Measurements from ENCODE around the gene EP400. TPM values are rescaled to one million over a fixed set of nuclear protein-coding genes. Genes with fewer than 3 reads are reported as not detected.
"Not testable (repeated sequence)": the region's sequence is repeated elsewhere in the genome, so short reads cannot be mapped to it uniquely, and the experiment has no call there.

The EP400 gene
- polyA plus RNA-seq, 4 donors, result 8.6 to 28.9 (median 12.8) TPM

DNA sequence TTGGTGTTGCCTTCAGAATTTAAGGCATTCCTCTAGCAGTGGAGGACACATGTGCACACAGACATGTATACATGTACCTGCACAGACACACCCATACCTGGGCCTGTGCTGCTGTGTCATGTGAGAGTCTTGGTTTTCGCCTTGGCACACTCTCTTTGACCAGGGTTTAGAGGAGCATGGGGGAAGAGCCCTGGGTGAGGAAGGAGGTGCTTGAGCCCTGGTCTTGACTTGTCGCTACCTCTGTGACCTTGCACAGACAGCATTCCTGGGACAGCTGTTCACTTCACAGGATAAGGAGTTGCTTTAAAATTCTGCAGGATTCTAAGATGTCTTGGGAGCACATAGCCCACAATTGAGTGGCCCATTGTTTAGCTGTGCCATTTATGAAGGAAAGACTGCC is 99.7 kb downstream of the EP400 start:
- H3K4me3 ChIP-seq (ENCODE audit: low read depth in 1 of 3, low read length in 3 of 3), result no peak overlapping the region
- H3K27ac ChIP-seq (ENCODE audit: low read depth in 1 of 3, low read length in 2 of 3), result no peak overlapping the region
- H3K36me3 ChIP-seq (ENCODE audit: control insufficient read depth in 3 of 3, insufficient read depth in 2 of 3, low read depth in 1 of 3, low read length in 3 of 3), result peaks cover 22 to 79% (median 27%) of the 10 kb centered on the region in 3 donors
- 92 to 98% (median 96%) methylated on average over 2 of the region's 2 CpGs for WGBS, 3 donors
- H3K4me1 ChIP-seq (ENCODE audit: control insufficient read depth in 3 of 3, insufficient read depth in 2 of 3, low read depth in 1 of 3, low read length in 2 of 3), result no peaks in the 10 kb centered on the region
- no peak for DNase-seq
- peaks cover 0 to 4% of the 10 kb centered on the region in 2 donors for H3K9me3 ChIP-seq (ENCODE audit: control insufficient read depth in 2 of 2, insufficient read depth in 1 of 2, low read depth in 1 of 2, low read length in 1 of 2)
- FAIRE-seq, result no peak
- no peaks in the 10 kb centered on the region for H3K27me3 ChIP-seq (ENCODE audit: control insufficient read depth in 3 of 3, insufficient read depth in 3 of 3, low read length in 3 of 3)

DNA sequence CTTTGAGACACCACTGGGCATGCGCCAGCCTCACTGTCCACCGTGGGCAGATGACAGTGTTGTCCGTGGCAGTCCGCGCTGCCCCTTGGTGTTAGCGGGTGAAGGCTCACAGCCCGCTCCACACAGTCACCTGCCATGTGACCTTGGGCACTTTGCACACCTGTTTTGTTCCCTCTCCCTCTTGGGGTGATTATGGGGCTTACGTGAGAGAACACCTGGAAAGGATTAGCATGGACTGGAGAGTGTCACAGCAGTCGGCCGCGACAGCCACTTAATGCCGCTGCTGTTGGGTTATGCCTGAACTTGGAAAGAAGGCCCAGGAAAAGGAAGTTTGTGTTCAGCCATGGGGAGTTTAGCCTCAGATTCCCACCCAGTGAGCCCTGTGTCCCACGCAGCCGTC is 100.1 kb downstream of the EP400 start:
- no peak overlapping the region for H3K4me3 ChIP-seq (ENCODE audit: low read depth in 1 of 3, low read length in 3 of 3)
- peaks cover 0 to 4% of the 10 kb centered on the region in 2 donors for H3K9me3 ChIP-seq (ENCODE audit: control insufficient read depth in 2 of 2, insufficient read depth in 1 of 2, low read depth in 1 of 2, low read length in 1 of 2)
- H3K36me3 ChIP-seq (ENCODE audit: control insufficient read depth in 3 of 3, insufficient read depth in 2 of 3, low read depth in 1 of 3, low read length in 3 of 3), result peaks cover 22 to 78% (median 27%) of the 10 kb centered on the region in 3 donors
- no peaks in the 10 kb centered on the region for H3K27me3 ChIP-seq (ENCODE audit: control insufficient read depth in 3 of 3, insufficient read depth in 3 of 3, low read length in 3 of 3)
- FAIRE-seq (no peak), DNase-seq (no peak)
- no peaks in the 10 kb centered on the region for H3K4me1 ChIP-seq (ENCODE audit: control insufficient read depth in 3 of 3, insufficient read depth in 2 of 3, low read depth in 1 of 3, low read length in 2 of 3)
- WGBS, 3 donors, result 84 to 96% (median 95%) methylated on average over 14 of the region's 14 CpGs
- H3K27ac ChIP-seq (ENCODE audit: low read depth in 1 of 3, low read length in 2 of 3), result no peak overlapping the region

DNA sequence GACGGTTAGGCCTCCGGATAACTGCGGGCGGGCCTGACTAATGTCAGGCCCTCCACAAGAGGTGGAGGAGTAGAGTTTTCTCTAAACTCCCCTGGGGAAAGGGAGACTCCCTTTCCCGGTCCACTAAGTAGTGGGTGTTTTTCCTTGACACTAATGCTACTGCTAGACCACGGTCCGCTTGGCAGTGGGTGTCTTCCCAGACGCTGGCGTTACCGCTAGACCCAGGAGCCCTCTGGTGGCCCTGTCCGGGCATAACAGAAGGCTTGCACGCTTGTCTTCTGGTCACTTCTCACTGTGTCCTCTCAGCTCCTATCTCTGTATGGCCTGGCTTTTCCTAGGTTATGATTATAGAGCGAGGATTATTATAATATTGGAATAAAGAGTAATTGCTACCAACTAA is 102.0 kb downstream of the EP400 start:
- not testable (repeated sequence) for H3K9me3 ChIP-seq (ENCODE audit: control insufficient read depth in 2 of 2, insufficient read depth in 1 of 2, low read depth in 1 of 2, low read length in 1 of 2); FAIRE-seq; H3K4me3 ChIP-seq (ENCODE audit: low read depth in 1 of 3, low read length in 3 of 3); H3K4me1 ChIP-seq (ENCODE audit: control insufficient read depth in 3 of 3, insufficient read depth in 2 of 3, low read depth in 1 of 3, low read length in 2 of 3); H3K27me3 ChIP-seq (ENCODE audit: control insufficient read depth in 3 of 3, insufficient read depth in 3 of 3, low read length in 3 of 3); H3K27ac ChIP-seq (ENCODE audit: low read depth in 1 of 3, low read length in 2 of 3); DNase-seq
- H3K36me3 ChIP-seq (ENCODE audit: control insufficient read depth in 3 of 3, insufficient read depth in 2 of 3, low read depth in 1 of 3, low read length in 3 of 3), result peaks cover 19 to 71% (median 21%) of the 10 kb centered on the region in 3 donors
- WGBS, 3 donors, result 84 to 94% (median 94%) methylated on average over 11 to 13 of the region's 13 CpGs

DNA sequence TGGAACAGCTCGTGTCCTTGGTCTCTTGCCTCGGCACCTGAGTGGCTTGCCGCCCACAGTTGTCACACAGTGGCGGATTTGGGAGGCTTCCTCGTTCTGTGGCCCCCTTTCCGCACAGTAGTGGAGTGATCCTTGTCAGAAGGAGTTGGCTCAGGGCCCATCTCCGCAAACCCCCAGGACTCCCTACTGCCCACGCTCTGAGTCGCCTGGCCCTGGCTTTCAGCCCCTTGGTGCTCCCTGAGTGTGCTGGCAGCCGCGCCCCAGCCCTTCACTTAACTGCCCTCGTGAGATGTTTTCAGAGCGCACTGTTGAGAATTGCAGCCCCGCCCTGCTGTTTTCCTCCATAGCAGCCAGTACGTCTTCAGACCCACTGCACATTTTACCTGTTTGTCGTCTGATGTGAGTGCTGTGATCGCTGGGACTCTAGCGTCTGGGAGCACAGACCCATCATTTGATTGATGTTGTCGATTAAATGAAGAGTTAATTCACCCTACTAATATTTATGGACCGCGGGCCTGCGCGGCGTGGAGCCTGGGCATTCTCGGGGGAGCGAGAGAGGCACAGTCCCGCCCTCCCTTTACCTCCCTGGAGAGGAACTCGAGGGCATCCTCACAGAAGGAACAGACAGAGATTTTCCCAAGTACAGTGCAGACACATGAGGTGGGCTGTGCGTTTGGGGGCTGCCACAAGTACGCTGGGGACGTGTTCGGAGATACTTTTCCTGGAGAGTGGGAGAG is 102.6 kb downstream of the EP400 start:
- Histone ChIP-seq H3K4me1 (ENCODE audit: control insufficient read depth in 3 of 3, insufficient read depth in 2 of 3, low read depth in 1 of 3, low read length in 2 of 3) (no peaks in the 10 kb centered on the region), H3K36me3 (ENCODE audit: control insufficient read depth in 3 of 3, insufficient read depth in 2 of 3, low read depth in 1 of 3, low read length in 3 of 3) (peaks cover 19 to 70% (median 23%) of the 10 kb centered on the region in 3 donors), H3K4me3 (ENCODE audit: low read depth in 1 of 3, low read length in 3 of 3) (no peak overlapping the region), H3K27me3 (ENCODE audit: control insufficient read depth in 3 of 3, insufficient read depth in 3 of 3, low read length in 3 of 3) (no peaks in the 10 kb centered on the region), H3K27ac (ENCODE audit: low read depth in 1 of 3, low read length in 2 of 3) (no peak overlapping the region), H3K9me3 (ENCODE audit: control insufficient read depth in 2 of 2, insufficient read depth in 1 of 2, low read depth in 1 of 2, low read length in 1 of 2) (peaks cover 0 to 4% of the 10 kb centered on the region in 2 donors)
- 96 to 97% (median 96%) methylated on average over 32 of the region's 32 CpGs for WGBS, 3 donors
- FAIRE-seq (no peak), DNase-seq (no peak)

DNA sequence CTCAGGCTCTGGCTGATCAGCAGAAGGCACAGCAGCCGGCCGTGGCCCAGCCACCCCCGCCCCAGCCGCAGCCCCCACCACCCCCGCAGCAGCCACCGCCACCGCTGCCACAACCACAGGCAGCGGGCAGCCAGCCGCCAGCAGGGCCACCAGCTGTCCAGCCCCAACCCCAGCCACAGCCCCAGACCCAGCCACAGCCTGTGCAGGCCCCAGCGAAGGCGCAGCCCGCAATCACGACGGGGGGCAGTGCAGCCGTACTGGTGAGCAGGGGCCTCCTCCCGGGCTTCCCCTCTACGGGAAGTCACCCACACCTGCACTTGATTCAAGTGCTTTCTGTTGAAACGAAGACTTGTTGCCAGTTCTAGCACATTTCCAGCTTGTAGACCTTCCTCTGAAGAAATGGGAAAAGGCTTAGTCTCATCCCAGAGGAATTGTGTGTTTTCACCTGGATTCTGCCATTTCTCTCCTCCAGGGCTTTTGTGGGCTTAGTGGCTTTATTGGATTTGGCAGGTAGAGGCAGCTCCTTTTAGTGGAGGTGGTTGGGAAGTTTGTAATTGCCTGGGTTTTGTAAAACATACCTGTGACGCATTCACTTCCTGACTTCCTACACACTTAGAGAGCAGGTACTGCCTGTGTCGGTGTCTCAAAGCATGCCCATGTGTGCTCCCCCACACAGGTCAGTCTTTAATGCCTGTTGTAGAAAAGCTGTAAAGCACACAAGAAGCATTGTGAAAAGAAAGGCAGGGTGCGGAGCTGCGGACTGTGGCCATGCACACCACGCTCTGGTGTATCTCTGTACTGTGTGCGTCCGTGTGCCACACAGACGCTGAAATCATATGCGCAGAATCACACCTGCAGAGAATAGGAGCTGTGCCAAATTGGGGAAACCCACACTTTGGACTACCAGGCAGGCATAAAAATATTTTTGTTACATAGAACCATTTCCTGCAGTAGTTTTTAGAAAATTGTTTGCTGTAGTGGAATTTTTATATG is 103.9 kb downstream of the EP400 start:
- Histone ChIP-seq H3K9me3 (ENCODE audit: control insufficient read depth in 2 of 2, insufficient read depth in 1 of 2, low read depth in 1 of 2, low read length in 1 of 2) (peaks cover 0 to 4% of the 10 kb centered on the region in 2 donors), H3K27ac (ENCODE audit: low read depth in 1 of 3, low read length in 2 of 3) (no peak overlapping the region), H3K4me1 (ENCODE audit: control insufficient read depth in 3 of 3, insufficient read depth in 2 of 3, low read depth in 1 of 3, low read length in 2 of 3) (no peaks in the 10 kb centered on the region), H3K36me3 (ENCODE audit: control insufficient read depth in 3 of 3, insufficient read depth in 2 of 3, low read depth in 1 of 3, low read length in 3 of 3) (peaks cover 19 to 74% (median 24%) of the 10 kb centered on the region in 3 donors), H3K27me3 (ENCODE audit: control insufficient read depth in 3 of 3, insufficient read depth in 3 of 3, low read length in 3 of 3) (no peaks in the 10 kb centered on the region), H3K4me3 (ENCODE audit: low read depth in 1 of 3, low read length in 3 of 3) (no peak overlapping the region)
- WGBS, 3 donors, result 93 to 97% (median 94%) methylated on average over 18 to 27 of the region's 27 CpGs
- FAIRE-seq, result no peak
- no peak for DNase-seq

DNA sequence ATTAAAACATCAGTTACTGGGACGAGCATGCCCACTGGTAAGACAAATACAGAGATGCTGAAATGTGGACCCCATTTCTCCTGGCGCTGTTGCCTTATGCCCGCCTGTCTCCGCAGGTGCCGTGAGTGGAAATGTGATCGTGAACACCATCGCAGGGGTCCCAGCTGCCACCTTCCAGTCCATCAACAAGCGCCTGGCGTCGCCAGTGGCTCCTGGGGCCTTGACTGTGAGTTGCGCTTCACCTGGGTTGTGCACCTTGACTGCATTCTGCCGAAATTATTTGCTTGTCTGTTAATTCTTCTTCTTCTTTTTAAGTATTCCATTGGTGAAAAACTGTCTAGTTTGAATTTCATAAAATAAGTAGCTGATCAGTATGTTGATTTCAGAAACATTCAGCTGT is 105.2 kb downstream of the EP400 start:
- FAIRE-seq (no peak), DNase-seq (no peak)
- Histone ChIP-seq H3K4me1 (ENCODE audit: control insufficient read depth in 3 of 3, insufficient read depth in 2 of 3, low read depth in 1 of 3, low read length in 2 of 3) (no peaks in the 10 kb centered on the region), H3K9me3 (ENCODE audit: control insufficient read depth in 2 of 2, insufficient read depth in 1 of 2, low read depth in 1 of 2, low read length in 1 of 2) (peaks cover 0 to 4% of the 10 kb centered on the region in 2 donors), H3K27me3 (ENCODE audit: control insufficient read depth in 3 of 3, insufficient read depth in 3 of 3, low read length in 3 of 3) (no peaks in the 10 kb centered on the region), H3K36me3 (ENCODE audit: control insufficient read depth in 3 of 3, insufficient read depth in 2 of 3, low read depth in 1 of 3, low read length in 3 of 3) (peaks cover 19 to 69% (median 24%) of the 10 kb centered on the region in 3 donors), H3K27ac (ENCODE audit: low read depth in 1 of 3, low read length in 2 of 3) (no peak overlapping the region), H3K4me3 (ENCODE audit: low read depth in 1 of 3, low read length in 3 of 3) (no peak overlapping the region)
- WGBS, 3 donors, result 96 to 97% (median 96%) methylated on average over 12 of the region's 12 CpGs

DNA sequence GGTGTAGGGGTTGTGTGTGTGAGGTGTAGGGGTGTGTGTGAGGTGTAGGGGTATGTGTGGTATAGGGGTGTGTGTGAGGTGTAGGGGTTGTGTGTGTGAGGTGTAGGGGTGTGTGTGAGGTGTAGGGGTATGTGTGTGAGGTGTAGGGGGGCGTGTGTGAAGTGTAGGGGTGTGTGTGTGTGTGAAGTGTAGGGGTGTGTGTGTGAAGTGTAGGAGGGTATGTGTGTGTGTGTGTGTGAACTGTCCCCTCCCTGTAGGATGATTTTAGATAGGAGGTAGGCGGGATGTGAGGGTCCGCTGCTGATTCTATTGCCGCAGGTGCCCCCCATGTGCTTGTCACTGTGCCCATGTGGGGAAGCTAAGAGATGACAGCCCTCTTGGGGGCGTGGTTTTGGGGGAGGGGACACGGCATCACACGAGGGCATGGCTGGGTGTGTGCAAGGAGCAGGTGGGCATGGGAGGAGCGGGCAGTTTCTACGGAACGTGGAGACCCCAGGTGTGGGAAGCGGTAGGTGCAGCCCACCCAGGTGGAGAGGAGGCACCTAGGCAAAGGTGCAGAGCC is 105.9 kb downstream of the EP400 start:
- no peak overlapping the region for H3K27ac ChIP-seq (ENCODE audit: low read depth in 1 of 3, low read length in 2 of 3)
- no peaks in the 10 kb centered on the region for H3K27me3 ChIP-seq (ENCODE audit: control insufficient read depth in 3 of 3, insufficient read depth in 3 of 3, low read length in 3 of 3)
- H3K9me3 ChIP-seq (ENCODE audit: control insufficient read depth in 2 of 2, insufficient read depth in 1 of 2, low read depth in 1 of 2, low read length in 1 of 2), result peaks cover 0 to 4% of the 10 kb centered on the region in 2 donors
- no peak overlapping the region for H3K4me3 ChIP-seq (ENCODE audit: low read depth in 1 of 3, low read length in 3 of 3)
- DNase-seq, result no peak
- peaks cover 17 to 69% (median 24%) of the 10 kb centered on the region in 3 donors for H3K36me3 ChIP-seq (ENCODE audit: control insufficient read depth in 3 of 3, insufficient read depth in 2 of 3, low read depth in 1 of 3, low read length in 3 of 3)
- H3K4me1 ChIP-seq (ENCODE audit: control insufficient read depth in 3 of 3, insufficient read depth in 2 of 3, low read depth in 1 of 3, low read length in 2 of 3), result no peaks in the 10 kb centered on the region
- no peak for FAIRE-seq
- WGBS, 3 donors, result 88 to 92% (median 90%) methylated on average over 10 to 11 of the region's 11 CpGs

DNA sequence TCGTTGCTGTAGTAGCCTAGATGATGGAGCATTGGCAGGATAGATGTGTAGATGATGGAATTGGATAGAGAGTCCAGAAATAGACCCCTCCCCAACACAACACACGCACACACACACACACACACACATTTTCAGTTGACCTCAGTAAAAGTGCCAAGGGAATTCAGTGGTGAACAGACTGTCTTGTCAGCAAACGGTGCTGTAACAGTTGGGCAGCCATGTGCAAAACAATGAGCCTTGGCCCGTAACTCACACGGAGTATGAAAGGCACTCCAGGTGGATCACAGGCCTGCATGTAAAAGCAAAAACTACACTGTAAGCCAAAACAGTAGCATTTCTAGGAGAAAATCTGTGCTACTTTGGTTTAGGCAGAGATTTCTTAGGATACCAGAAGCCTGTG is 106.6 kb downstream of the EP400 start:
- 80 to 93% (median 93%) methylated on average over 5 of the region's 5 CpGs for WGBS, 3 donors
- no peak overlapping the region for H3K27ac ChIP-seq (ENCODE audit: low read depth in 1 of 3, low read length in 2 of 3)
- H3K36me3 ChIP-seq (ENCODE audit: control insufficient read depth in 3 of 3, insufficient read depth in 2 of 3, low read depth in 1 of 3, low read length in 3 of 3), result peaks cover 12 to 65% (median 21%) of the 10 kb centered on the region in 3 donors
- peaks cover 0 to under 1% of the 10 kb centered on the region in 2 donors for H3K9me3 ChIP-seq (ENCODE audit: control insufficient read depth in 2 of 2, insufficient read depth in 1 of 2, low read depth in 1 of 2, low read length in 1 of 2)
- no peak overlapping the region for H3K4me3 ChIP-seq (ENCODE audit: low read depth in 1 of 3, low read length in 3 of 3)
- FAIRE-seq (no peak), DNase-seq (no peak)
- H3K4me1 ChIP-seq (ENCODE audit: control insufficient read depth in 3 of 3, insufficient read depth in 2 of 3, low read depth in 1 of 3, low read length in 2 of 3), result no peaks in the 10 kb centered on the region
- no peaks in the 10 kb centered on the region for H3K27me3 ChIP-seq (ENCODE audit: control insufficient read depth in 3 of 3, insufficient read depth in 3 of 3, low read length in 3 of 3)

All from small intestine (tissue), 7 donors.